GM23338 (cell line): ENCODE results near the gene ST6GALNAC4. TPM values are rescaled to one million over a fixed set of nuclear protein-coding genes. Genes with fewer than 3 reads are reported as not detected.

Experiments
- ATAC-seq: fragments of 200-7000 bp; cut with Tn5 transposase; 3 replicates; pipeline ENCODE4 v1.9.1; 2020
- DNase-seq: peaks from one replicate; pipeline ENCODE4 v3.0.0-alpha.2; 2015; ENCODE audit warnings: low spot score
- H2AFZ ChIP-seq: fragments of 200-600 bp; sonication (generic); 2 replicates; pipeline ENCODE4 v1.8.0; 2016; ENCODE audit warnings: antibody characterized with exemption, mild to moderate bottlenecking, moderate library complexity
- H3F3A ChIP-seq: fragments of 200-600 bp; sonication (generic); replicated peaks from 2 replicates; pipeline ENCODE4 v1.8.0; 2017; ENCODE audit warnings: antibody characterized with exemption, mixed run types, low read depth
- H3K27ac ChIP-seq: fragments of 200-600 bp; sonication (generic); 2 replicates; pipeline ENCODE4 v1.6.1; 2016; ENCODE audit warnings: low read depth
- H3K27me3 ChIP-seq: fragments of 200-600 bp; sonication (generic); 2 replicates; pipeline ENCODE4 v1.8.0; 2016; ENCODE audit warnings: mild to moderate bottlenecking, mixed run types, moderate library complexity; ENCODE audit not compliant: insufficient read depth
- H3K36me3 ChIP-seq: fragments of 200-600 bp; sonication (generic); 2 replicates; pipeline ENCODE4 v1.8.0; 2016; ENCODE audit warnings: mild to moderate bottlenecking; ENCODE audit not compliant: insufficient read depth
- H3K4me1 ChIP-seq: fragments of 200-600 bp; sonication (generic); 2 replicates; pipeline ENCODE4 v1.8.0; 2016; ENCODE audit warnings: mild to moderate bottlenecking, moderate library complexity; ENCODE audit not compliant: insufficient read depth
- H3K4me2 ChIP-seq: fragments of 200-600 bp; sonication (generic); 2 replicates; pipeline ENCODE4 v1.7.1; 2017; ENCODE audit warnings: mixed run types
- H3K4me3 ChIP-seq: fragments of 200-600 bp; sonication (generic); 2 replicates; pipeline ENCODE4 v1.6.1; 2016; ENCODE audit warnings: mixed run types
- H3K79me2 ChIP-seq: fragments of 200-600 bp; sonication (generic); replicated peaks from 2 replicates; pipeline ENCODE4 v1.8.0; 2017; ENCODE audit warnings: mild to moderate bottlenecking; ENCODE audit not compliant: insufficient read depth
- H3K9me2 ChIP-seq: fragments of 200-600 bp; sonication (generic); 2 replicates; pipeline ENCODE4 v1.8.0; 2017; ENCODE audit not compliant: insufficient read depth
- H4K20me1 ChIP-seq: fragments of 200-600 bp; sonication (generic); replicated peaks from 2 replicates; pipeline ENCODE4 v1.8.0; 2017; ENCODE audit warnings: mild to moderate bottlenecking; ENCODE audit not compliant: insufficient read depth
- H3K27ac Mint-ChIP-seq: 2 replicates; pipeline ENCODE4 v1.8.0; 2020; ENCODE audit warnings: inconsistent platforms, mild to moderate bottlenecking, moderate library complexity, mixed read lengths
- H3K27me3 Mint-ChIP-seq: 3 replicates; pipeline ENCODE4 v1.8.0; 2022; ENCODE audit warnings: low read depth, mild to moderate bottlenecking, moderate library complexity, mixed read lengths, inconsistent platforms; ENCODE audit not compliant: insufficient read depth, poor library complexity
- H3K36me3 Mint-ChIP-seq: 3 replicates; pipeline ENCODE4 v1.8.0; 2021; ENCODE audit warnings: low read depth, mild to moderate bottlenecking, inconsistent platforms, moderate library complexity, mixed read lengths
- H3K4me1 Mint-ChIP-seq: 3 replicates; pipeline ENCODE4 v1.8.0; 2020; ENCODE audit warnings: mild to moderate bottlenecking, inconsistent platforms, mixed read lengths
- H3K4me3 Mint-ChIP-seq: 3 replicates; pipeline ENCODE4 v1.8.0; 2021; ENCODE audit warnings: moderate library complexity, mild to moderate bottlenecking, inconsistent platforms, mixed read lengths
- H3K9me3 Mint-ChIP-seq: 3 replicates; pipeline ENCODE4 v1.8.0; 2020; ENCODE audit warnings: moderate library complexity, mild to moderate bottlenecking, inconsistent platforms, mixed read lengths
- CREB1 ChIP-seq: fragments of 250-450 bp; sonication (Bioruptor Pico); IDR thresholded peaks from 2 replicates; pipeline ENCODE4 v1.5.0; 2020; ENCODE audit warnings: low read depth, mild to moderate bottlenecking, moderate library complexity
- EZH2 ChIP-seq: fragments of 200-600 bp; sonication (generic); IDR thresholded peaks from one replicate; pipeline ENCODE4 v1.8.0; 2017; ENCODE audit warnings: antibody characterized with exemption, mild to moderate bottlenecking, low read depth; ENCODE audit not compliant: unreplicated experiment
- EZH2phosphoT487 ChIP-seq: fragments of 200-600 bp; sonication (generic); IDR thresholded peaks from one replicate; pipeline ENCODE4 v1.8.1; 2018; ENCODE audit warnings: antibody characterized with exemption; ENCODE audit not compliant: unreplicated experiment
- POLR2AphosphoS5 ChIP-seq: IDR thresholded peaks from 2 replicates; pipeline ENCODE4 v1.6.1; 2016; ENCODE audit warnings: antibody characterized with exemption, low read depth
- ZNF114 ChIP-seq: fragments of 250-450 bp; sonication (Bioruptor Pico); IDR thresholded peaks from 2 replicates; pipeline ENCODE4 v1.5.0; 2020; ENCODE audit warnings: mild to moderate bottlenecking, moderate library complexity
- ZNF331 ChIP-seq: fragments of 250-450 bp; sonication (Bioruptor Pico); IDR thresholded peaks from 2 replicates; pipeline ENCODE4 v1.5.0; 2020; ENCODE audit warnings: low read depth, mild to moderate bottlenecking, moderate library complexity
- polyA plus RNA-seq: library from polyadenylated mRNA; unstranded; fragments of >200 nt; fragmentation: Nextera tagmentation; extraction: Ambion mirVana; gene quantifications from 2 replicates; pipeline ENCODE4 v1.2.1, GENCODE V29; 2016
- total RNA-seq: library from RNA; depleted of rRNA; stranded (reverse); fragments of >200 nt; shearing (Covaris generic); gene quantifications from 2 replicates; pipeline ENCODE4 v1.2.3, GENCODE V29; 2014
- TF ChIP-seq, protein P1 (sequence below): IDR thresholded peaks from 2 replicates; pipeline ENCODE4 v1.6.1; 2016; ENCODE audit warnings: antibody characterized with exemption
- TF ChIP-seq, protein P2 (sequence below): IDR thresholded peaks from one replicate; pipeline ENCODE4 v1.6.1; 2018; ENCODE audit warnings: antibody characterized with exemption; ENCODE audit not compliant: unreplicated experiment

The ST6GALNAC4 gene
- total and polyA plus RNA-seq, 2 experiments from 2014 or later, result 8.1 to 35.3 TPM

DNA sequence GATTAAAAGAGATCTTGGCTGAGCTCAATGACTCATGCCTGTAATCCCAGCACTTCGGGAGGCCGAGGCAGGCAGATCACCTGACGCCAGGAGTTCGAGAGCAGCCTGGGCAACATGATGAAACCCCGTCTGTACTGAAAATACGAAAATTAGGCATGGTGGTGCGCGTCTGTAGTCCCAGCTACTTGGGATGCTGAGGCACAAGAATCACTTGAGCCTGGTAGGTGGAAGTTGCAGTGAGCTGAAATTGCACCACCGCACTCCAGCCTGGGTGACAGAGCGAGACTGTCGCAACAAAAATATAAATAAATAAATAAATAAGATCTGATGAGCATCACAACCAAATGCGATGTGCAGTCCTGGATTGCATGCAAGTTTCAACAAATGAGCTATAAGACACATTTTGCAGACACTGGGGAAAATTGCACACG lies 53.6 kb downstream of the ST6GALNAC4 start:
- Histone ChIP-seq H3K79me2 (no peaks in the 10 kb centered on the region), H3K4me1 (no peaks in the 10 kb centered on the region; the same call in 1 of the 2 replicates), H3K9me2 (no peaks in the 10 kb centered on the region), H3K27ac (0 out of 2 replicates have a peak overlapping the region, but pooled peaks have one; percentile 42), H4K20me1 (no peaks in the 10 kb centered on the region), H3K4me3 (no peak overlapping the region), H2AFZ (0 out of 2 replicates have a peak overlapping the region, but pooled peaks have one; percentile 76), H3K27me3 (no peaks in the 10 kb centered on the region), H3K36me3 (no peaks in the 10 kb centered on the region), H3F3A (0 out of 2 replicates have a peak, but pooled peaks cover 7% of the 10 kb centered on the region), H3K4me2 (no peak overlapping the region)
- Mint-ChIP-seq H3K4me1 (peaks cover 14% of the 10 kb centered on the region; the same call in 2 of the 3 replicates), H3K27me3 (peaks cover 7% of the 10 kb centered on the region), H3K9me3 (no peaks in the 10 kb centered on the region), H3K4me3 (no peak overlapping the region), H3K27ac (peak overlapping the region; percentile 65; the same call in 1 of the 2 replicates), H3K36me3 (0 out of 3 replicates have a peak, but pooled peaks cover 4% of the 10 kb centered on the region)
- TF ChIP-seq CREB1 (CRISPR knock-in tag), result no peak
- TF ChIP-seq, protein P1, sequence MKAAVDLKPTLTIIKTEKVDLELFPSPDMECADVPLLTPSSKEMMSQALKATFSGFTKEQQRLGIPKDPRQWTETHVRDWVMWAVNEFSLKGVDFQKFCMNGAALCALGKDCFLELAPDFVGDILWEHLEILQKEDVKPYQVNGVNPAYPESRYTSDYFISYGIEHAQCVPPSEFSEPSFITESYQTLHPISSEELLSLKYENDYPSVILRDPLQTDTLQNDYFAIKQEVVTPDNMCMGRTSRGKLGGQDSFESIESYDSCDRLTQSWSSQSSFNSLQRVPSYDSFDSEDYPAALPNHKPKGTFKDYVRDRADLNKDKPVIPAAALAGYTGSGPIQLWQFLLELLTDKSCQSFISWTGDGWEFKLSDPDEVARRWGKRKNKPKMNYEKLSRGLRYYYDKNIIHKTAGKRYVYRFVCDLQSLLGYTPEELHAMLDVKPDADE, result no peak
- no peak for TF ChIP-seq POLR2AphosphoS5
- no peak for TF ChIP-seq EZH2phosphoT487
- DNase-seq, result no peak
- no peak for ATAC-seq

GRCh38 chr9:127862075-127863011 lies 54.5 kb downstream of the ST6GALNAC4 start:
- no peaks in the 10 kb centered on the region for H3K79me2 ChIP-seq
- 0 out of 2 replicates have a peak overlapping the region, but pooled peaks have one; percentile 76 for H2AFZ ChIP-seq
- Mint-ChIP-seq H3K9me3 (no peaks in the 10 kb centered on the region), H3K36me3 (no peaks in the 10 kb centered on the region), H3K27ac (peak overlapping the region; percentile 65; the same call in 1 of the 2 replicates), H3K27me3 (peaks cover 7% of the 10 kb centered on the region), H3K4me1 (peaks cover 10% of the 10 kb centered on the region; the same call in 2 of the 3 replicates), H3K4me3 (no peak overlapping the region)
- no peak for DNase-seq
- no peak overlapping the region for H3K4me2 ChIP-seq
- H4K20me1 ChIP-seq, result no peaks in the 10 kb centered on the region
- H3K9me2 ChIP-seq, result no peaks in the 10 kb centered on the region
- H3K27me3 ChIP-seq, result no peaks in the 10 kb centered on the region
- no peak overlapping the region for H3K27ac ChIP-seq
- no peak overlapping the region for H3K4me3 ChIP-seq
- ATAC-seq, result no peak; the same call in 2 of the 3 replicates
- no peaks in the 10 kb centered on the region; the same call in 1 of the 2 replicates for H3K4me1 ChIP-seq
- 0 out of 2 replicates have a peak, but pooled peaks cover 7% of the 10 kb centered on the region for H3F3A ChIP-seq
- H3K36me3 ChIP-seq, result no peaks in the 10 kb centered on the region
- TF ChIP-seq ZNF114 (CRISPR knock-in tag), result no peak
- TF ChIP-seq EZH2, result no peak
- TF ChIP-seq ZNF331 (CRISPR knock-in tag), result no peak
- TF ChIP-seq, protein P2, sequence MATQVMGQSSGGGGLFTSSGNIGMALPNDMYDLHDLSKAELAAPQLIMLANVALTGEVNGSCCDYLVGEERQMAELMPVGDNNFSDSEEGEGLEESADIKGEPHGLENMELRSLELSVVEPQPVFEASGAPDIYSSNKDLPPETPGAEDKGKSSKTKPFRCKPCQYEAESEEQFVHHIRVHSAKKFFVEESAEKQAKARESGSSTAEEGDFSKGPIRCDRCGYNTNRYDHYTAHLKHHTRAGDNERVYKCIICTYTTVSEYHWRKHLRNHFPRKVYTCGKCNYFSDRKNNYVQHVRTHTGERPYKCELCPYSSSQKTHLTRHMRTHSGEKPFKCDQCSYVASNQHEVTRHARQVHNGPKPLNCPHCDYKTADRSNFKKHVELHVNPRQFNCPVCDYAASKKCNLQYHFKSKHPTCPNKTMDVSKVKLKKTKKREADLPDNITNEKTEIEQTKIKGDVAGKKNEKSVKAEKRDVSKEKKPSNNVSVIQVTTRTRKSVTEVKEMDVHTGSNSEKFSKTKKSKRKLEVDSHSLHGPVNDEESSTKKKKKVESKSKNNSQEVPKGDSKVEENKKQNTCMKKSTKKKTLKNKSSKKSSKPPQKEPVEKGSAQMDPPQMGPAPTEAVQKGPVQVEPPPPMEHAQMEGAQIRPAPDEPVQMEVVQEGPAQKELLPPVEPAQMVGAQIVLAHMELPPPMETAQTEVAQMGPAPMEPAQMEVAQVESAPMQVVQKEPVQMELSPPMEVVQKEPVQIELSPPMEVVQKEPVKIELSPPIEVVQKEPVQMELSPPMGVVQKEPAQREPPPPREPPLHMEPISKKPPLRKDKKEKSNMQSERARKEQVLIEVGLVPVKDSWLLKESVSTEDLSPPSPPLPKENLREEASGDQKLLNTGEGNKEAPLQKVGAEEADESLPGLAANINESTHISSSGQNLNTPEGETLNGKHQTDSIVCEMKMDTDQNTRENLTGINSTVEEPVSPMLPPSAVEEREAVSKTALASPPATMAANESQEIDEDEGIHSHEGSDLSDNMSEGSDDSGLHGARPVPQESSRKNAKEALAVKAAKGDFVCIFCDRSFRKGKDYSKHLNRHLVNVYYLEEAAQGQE, result no peak
